C4-2B (cell line): ENCODE results near the gene SHISAL1.

Experiments
- ZFX ChIP-seq: fragments of 450-650 bp; IDR thresholded peaks from 2 replicates; pipeline ENCODE4 v1.6.1; 2017
- TF ChIP-seq, protein P1 (sequence below): fragments of 450-650 bp; conservative IDR thresholded peaks from 2 replicates; pipeline ENCODE4 v1.5.1; 2017; ENCODE audit warnings: mild to moderate bottlenecking

- TF ChIP-seq, protein P1, sequence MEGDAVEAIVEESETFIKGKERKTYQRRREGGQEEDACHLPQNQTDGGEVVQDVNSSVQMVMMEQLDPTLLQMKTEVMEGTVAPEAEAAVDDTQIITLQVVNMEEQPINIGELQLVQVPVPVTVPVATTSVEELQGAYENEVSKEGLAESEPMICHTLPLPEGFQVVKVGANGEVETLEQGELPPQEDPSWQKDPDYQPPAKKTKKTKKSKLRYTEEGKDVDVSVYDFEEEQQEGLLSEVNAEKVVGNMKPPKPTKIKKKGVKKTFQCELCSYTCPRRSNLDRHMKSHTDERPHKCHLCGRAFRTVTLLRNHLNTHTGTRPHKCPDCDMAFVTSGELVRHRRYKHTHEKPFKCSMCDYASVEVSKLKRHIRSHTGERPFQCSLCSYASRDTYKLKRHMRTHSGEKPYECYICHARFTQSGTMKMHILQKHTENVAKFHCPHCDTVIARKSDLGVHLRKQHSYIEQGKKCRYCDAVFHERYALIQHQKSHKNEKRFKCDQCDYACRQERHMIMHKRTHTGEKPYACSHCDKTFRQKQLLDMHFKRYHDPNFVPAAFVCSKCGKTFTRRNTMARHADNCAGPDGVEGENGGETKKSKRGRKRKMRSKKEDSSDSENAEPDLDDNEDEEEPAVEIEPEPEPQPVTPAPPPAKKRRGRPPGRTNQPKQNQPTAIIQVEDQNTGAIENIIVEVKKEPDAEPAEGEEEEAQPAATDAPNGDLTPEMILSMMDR: no peak
- no peak for TF ChIP-seq ZFX
These were observed 6.0 kb upstream of the SHISAL1 start for GRCh38 chr22:44318751-44319150.
